Inferior parietal cortex (tissue), 1 donor: ENCODE results near the gene NRF1.

Experiments used
- DNase-seq: peaks from one replicate; pipeline ENCODE4 v3.0.0-alpha.2; 2016; ENCODE audit errors: extremely low spot score

The NRF1 gene

GRCh38 chr7:129801882-129802281 lies 190.4 kb downstream of the NRF1 start:
- no peak for DNase-seq

- no peak for DNase-seq
Observed at GRCh38 chr7:129803546-129804081, 192.1 kb downstream of the NRF1 start.

GRCh38 chr7:129804111-129804889 lies 192.8 kb downstream of the NRF1 start:
- no peak for DNase-seq

GRCh38 chr7:129804890-129805719 lies 193.6 kb downstream of the NRF1 start:
- no peak for DNase-seq
